ENCODE data around the gene SLC39A9.
"Not testable (repeated sequence)": the region's sequence is repeated elsewhere in the genome, so short reads cannot be mapped to it uniquely, and the experiment has no call there.

SLC39A9 gene

GRCh38 chr14:69401841-69402240 lies 3.3 kb downstream of the SLC39A9 start:
- TF ChIP-seq MAX (IDR thresholded peaks at IDR 0.05; ENCODE audit: low read depth, low read length): no peak
- TF ChIP-seq POLR2A (IDR thresholded peaks at IDR 0.05; ENCODE audit: extremely low read depth, insufficient read length): no peak
- no peak for TF ChIP-seq CTCF (IDR thresholded peaks at IDR 0.05; ENCODE audit: low read depth, low read length)
- TF ChIP-seq MYC (IDR thresholded peaks at IDR 0.05; ENCODE audit: low read depth, low read length): no peak
- peak overlapping the region; percentile 84 for H3K4me3 ChIP-seq (ENCODE audit: low read depth, low read length)
- no peak for DNase-seq (ENCODE audit: low read depth)

GRCh38 chr14:69404478-69404877 lies 6.0 kb downstream of the SLC39A9 start:
- H3K4me3 ChIP-seq (ENCODE audit: low read depth, low read length): no peak overlapping the region
- no peak for TF ChIP-seq CTCF (IDR thresholded peaks at IDR 0.05; ENCODE audit: low read depth, low read length)
- TF ChIP-seq MAX (IDR thresholded peaks at IDR 0.05; ENCODE audit: low read depth, low read length): no peak
- TF ChIP-seq MYC (IDR thresholded peaks at IDR 0.05; ENCODE audit: low read depth, low read length): no peak
- no peak for TF ChIP-seq POLR2A (IDR thresholded peaks at IDR 0.05; ENCODE audit: extremely low read depth, insufficient read length)
- no peak for DNase-seq (ENCODE audit: low read depth)

GRCh38 chr14:69404883-69405282 lies 6.4 kb downstream of the SLC39A9 start:
- no peak for DNase-seq (ENCODE audit: low read depth)
- H3K4me3 ChIP-seq (ENCODE audit: low read depth, low read length): no peak overlapping the region
- TF ChIP-seq MYC (IDR thresholded peaks at IDR 0.05; ENCODE audit: low read depth, low read length) (no peak), POLR2A (IDR thresholded peaks at IDR 0.05; ENCODE audit: extremely low read depth, insufficient read length) (no peak), MAX (IDR thresholded peaks at IDR 0.05; ENCODE audit: low read depth, low read length) (no peak), CTCF (IDR thresholded peaks at IDR 0.05; ENCODE audit: low read depth, low read length) (no peak)

- TF ChIP-seq MYC (IDR thresholded peaks at IDR 0.05; ENCODE audit: low read depth, low read length) (no peak), MAX (IDR thresholded peaks at IDR 0.05; ENCODE audit: low read depth, low read length) (no peak), POLR2A (IDR thresholded peaks at IDR 0.05; ENCODE audit: extremely low read depth, insufficient read length) (no peak), CTCF (IDR thresholded peaks at IDR 0.05; ENCODE audit: low read depth, low read length) (no peak)
- no peak for DNase-seq (ENCODE audit: low read depth)
- H3K4me3 ChIP-seq (ENCODE audit: low read depth, low read length): no peak overlapping the region
Observed at GRCh38 chr14:69405762-69406161, 7.3 kb downstream of the SLC39A9 start.

- TF ChIP-seq CTCF (IDR thresholded peaks at IDR 0.05; ENCODE audit: low read depth, low read length): no peak
- no peak overlapping the region for H3K4me3 ChIP-seq (ENCODE audit: low read depth, low read length)
- peak; percentile 32 for DNase-seq (ENCODE audit: low read depth)
Observed at GRCh38 chr14:69408331-69408960, 10.0 kb downstream of the SLC39A9 start.

- no peak for TF ChIP-seq MAX (IDR thresholded peaks at IDR 0.05; ENCODE audit: low read depth, low read length)
- TF ChIP-seq CTCF (IDR thresholded peaks at IDR 0.05; ENCODE audit: low read depth, low read length): no peak
- no peak for TF ChIP-seq MYC (IDR thresholded peaks at IDR 0.05; ENCODE audit: low read depth, low read length)
- no peak for TF ChIP-seq POLR2A (IDR thresholded peaks at IDR 0.05; ENCODE audit: extremely low read depth, insufficient read length)
- no peak for DNase-seq (ENCODE audit: low read depth)
- H3K4me3 ChIP-seq (ENCODE audit: low read depth, low read length): no peak overlapping the region
Observed at GRCh38 chr14:69413483-69413882, 15.0 kb downstream of the SLC39A9 start.

- DNase-seq (ENCODE audit: low read depth); H3K4me3 ChIP-seq (ENCODE audit: low read depth, low read length): not testable (repeated sequence)
Observed at GRCh38 chr14:69416087-69416486, 17.6 kb downstream of the SLC39A9 start.

Measured in NB4 (cell line).